Measurements from ENCODE around the gene CDC16.

- TF ChIP-seq GATA3 (IDR thresholded peaks at IDR 0.05; ENCODE audit: low read depth, low read length) (no peak), GATA2 (IDR thresholded peaks at IDR 0.05; ENCODE audit: low read depth, low read length) (no peak)
These were observed 2.9 kb downstream of the CDC16 start for GRCh38 chr13:114237415-114238112.

Data from SH-SY5Y (cell line).